ENCODE data around the gene ACAP3.
A peak's percentile ranks its signal among the peaks of the same experiment; 100 is the strongest.

The ACAP3 gene

GRCh38 chr1:1294250-1294890 lies 13.4 kb downstream of the ACAP3 start:
- DNase-seq (ENCODE audit: low read depth): no peak
- H3K4me3 ChIP-seq (ENCODE audit: low read depth, low read length): no peak overlapping the region
- no peak for TF ChIP-seq CTCF (IDR thresholded peaks at IDR 0.05; ENCODE audit: insufficient read depth, low read depth, low read length, missing control alignments)

DNA sequence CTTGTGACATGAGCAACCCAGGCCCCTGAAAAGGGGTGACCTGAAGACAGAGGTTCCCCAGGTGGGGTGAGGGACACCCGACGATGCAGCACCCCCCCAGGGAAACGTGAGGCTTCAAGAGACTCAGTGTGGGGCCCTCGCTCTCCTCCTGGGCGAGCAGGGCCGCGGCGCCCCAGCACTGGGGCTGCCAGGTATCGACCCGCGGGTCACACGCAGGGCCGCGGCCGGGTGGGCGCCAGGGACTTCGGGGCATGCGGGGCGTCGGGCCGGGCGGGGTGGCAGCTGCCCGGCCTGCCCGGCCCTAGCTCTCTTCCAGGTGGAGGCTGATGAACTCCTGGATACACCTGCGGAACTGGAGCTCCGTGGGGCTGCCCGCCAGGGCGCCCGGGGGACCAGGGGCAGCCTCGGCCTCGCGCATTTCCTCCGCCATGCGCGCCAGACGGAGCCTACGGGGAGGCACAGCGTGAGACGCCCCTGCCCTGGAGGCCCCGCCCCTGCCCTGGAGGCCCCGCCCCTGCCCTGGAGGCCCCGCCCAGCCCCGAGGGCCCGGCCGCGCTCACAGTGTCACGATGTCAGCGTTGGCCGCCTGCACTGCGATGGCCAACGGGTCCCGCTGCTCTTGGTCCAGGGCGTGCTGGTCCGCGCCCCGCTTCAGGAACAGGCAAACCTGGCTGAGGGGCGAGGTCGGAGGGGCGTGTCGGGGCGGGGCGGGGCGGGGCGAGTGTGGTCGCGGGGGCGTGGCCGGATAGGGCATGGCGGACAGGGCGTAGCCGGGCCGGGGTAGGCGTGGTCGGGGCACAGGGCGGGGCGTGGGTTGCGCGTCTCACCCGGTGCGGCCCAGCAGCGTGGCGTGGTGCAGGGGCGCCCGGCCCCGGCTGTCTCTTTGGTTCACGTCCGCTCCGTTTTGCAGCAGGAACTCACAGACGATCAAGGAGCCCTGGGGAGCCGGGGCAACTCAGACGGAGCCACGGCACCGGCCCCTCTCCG lies 14.2 kb downstream of the ACAP3 start:
- TF ChIP-seq CTCF (IDR thresholded peaks at IDR 0.05; ENCODE audit: insufficient read depth, low read depth, low read length, missing control alignments): no peak
- H3K4me3 ChIP-seq (ENCODE audit: low read depth, low read length): no peak overlapping the region
- DNase-seq (ENCODE audit: low read depth): no peak

DNA sequence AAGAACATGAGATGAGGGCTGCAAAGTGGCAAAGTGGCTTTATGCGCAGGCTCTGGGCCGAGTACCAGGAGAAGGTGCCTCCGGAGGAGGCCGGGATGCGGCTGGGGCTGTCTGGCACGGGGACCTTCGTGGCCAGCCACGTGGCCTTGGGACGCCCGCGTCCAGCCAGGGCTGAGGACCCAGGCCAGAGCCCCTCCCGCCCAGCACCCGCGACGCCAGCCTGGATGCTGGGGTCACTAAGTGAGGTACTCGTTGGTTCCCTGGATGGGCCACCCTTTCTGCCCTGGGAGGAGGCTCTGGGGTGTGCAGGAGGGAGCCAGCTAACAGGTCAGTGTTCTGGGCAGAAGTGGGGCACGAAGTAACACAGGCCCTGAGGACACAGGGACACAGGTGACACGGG lies 14.9 kb downstream of the ACAP3 start:
- H3K4me3 ChIP-seq (ENCODE audit: low read depth, low read length): no peak overlapping the region
- TF ChIP-seq CTCF (IDR thresholded peaks at IDR 0.05; ENCODE audit: insufficient read depth, low read depth, low read length, missing control alignments): no peak
- no peak for DNase-seq (ENCODE audit: low read depth)

DNA sequence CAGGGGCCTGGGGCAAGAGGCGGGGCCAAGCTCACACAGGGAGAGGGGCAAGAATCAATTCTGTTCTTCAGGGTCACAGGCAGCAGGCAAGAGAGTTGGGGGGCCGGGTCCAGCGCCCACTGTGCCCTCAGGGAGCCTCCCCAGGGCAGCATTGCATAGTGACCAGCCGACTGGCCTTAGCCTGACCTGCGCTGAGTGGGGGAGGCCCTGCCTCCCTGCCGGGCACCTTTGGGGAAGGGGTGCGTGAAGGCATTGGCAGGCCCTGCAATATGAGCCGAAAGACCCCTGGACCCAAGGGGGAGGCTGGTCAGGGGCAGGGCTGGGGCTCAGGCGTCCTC lies 15.3 kb downstream of the ACAP3 start:
- TF ChIP-seq CTCF (IDR thresholded peaks at IDR 0.05; ENCODE audit: insufficient read depth, low read depth, low read length, missing control alignments): no peak
- H3K4me3 ChIP-seq (ENCODE audit: low read depth, low read length): no peak overlapping the region
- no peak for DNase-seq (ENCODE audit: low read depth)

- peak; percentile 84 for DNase-seq (ENCODE audit: low read depth)
- TF ChIP-seq CTCF (IDR thresholded peaks at IDR 0.05; ENCODE audit: insufficient read depth, low read depth, low read length, missing control alignments): peak; percentile 76
- H3K4me3 ChIP-seq (ENCODE audit: low read depth, low read length): no peak overlapping the region
Observed at GRCh38 chr1:1291548-1292441, 15.9 kb downstream of the ACAP3 start.

DNA sequence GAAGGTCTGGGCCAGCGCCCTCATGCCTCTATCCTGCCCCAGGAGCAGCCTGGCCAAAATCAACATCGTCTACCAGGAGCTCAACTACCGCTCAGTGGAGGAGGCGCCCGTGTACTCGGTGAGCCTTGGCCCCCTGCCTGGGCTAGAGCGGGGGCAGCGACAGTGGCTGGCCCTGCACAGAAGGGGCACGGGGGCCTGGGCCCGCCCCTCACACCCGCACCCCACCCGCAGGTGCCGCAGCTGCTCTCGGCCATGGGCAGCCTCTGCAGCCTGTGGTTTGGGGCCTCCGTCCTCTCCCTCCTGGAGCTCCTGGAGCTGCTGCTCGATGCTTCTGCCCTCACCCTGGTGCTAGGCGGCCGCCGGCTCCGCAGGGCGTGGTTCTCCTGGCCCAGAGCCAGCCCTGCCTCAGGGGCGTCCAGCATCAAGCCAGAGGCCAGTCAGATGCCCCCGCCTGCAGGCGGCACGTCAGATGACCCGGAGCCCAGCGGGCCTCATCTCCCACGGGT lies 16.7 kb downstream of the ACAP3 start:
- DNase-seq (ENCODE audit: low read depth): no peak
- TF ChIP-seq CTCF (IDR thresholded peaks at IDR 0.05; ENCODE audit: insufficient read depth, low read depth, low read length, missing control alignments): no peak
- H3K4me3 ChIP-seq (ENCODE audit: low read depth, low read length): no peak overlapping the region

All from GM12865 (cell line).